DMS114 treated with DMSO at 0.1 percent for 48 hours (cell line): ENCODE data around the gene PHACTR3.

ENCODE experiments used
- DNase-seq: peaks from one replicate; lab custom pipeline; 2025; ENCODE audit not compliant: unreplicated experiment; lab: John Stamatoyannopoulos, UW

Gene PHACTR3

GRCh38 chr20:59668926-59669850, 64.8 kb downstream of the PHACTR3 start:
- no peak for DNase-seq

- DNase-seq, result no peak
These were observed 66.6 kb downstream of the PHACTR3 start for GRCh38 chr20:59670786-59671492.

- no peak for DNase-seq
These were observed 67.5 kb downstream of the PHACTR3 start for GRCh38 chr20:59671661-59672471.

GRCh38 chr20:59672576-59672975, 68.2 kb downstream of the PHACTR3 start:
- DNase-seq, result no peak

GRCh38 chr20:59673288-59673997, 69.1 kb downstream of the PHACTR3 start:
- no peak for DNase-seq

GRCh38 chr20:59673998-59674445, 69.7 kb downstream of the PHACTR3 start:
- no peak for DNase-seq

- no peak for DNase-seq
These were observed 71.9 kb downstream of the PHACTR3 start for GRCh38 chr20:59676126-59676850.

GRCh38 chr20:59676851-59677182, 72.5 kb downstream of the PHACTR3 start:
- DNase-seq, result no peak

- DNase-seq, result no peak
These were observed 73.2 kb downstream of the PHACTR3 start for GRCh38 chr20:59677586-59677985.

GRCh38 chr20:59678288-59678687, 73.9 kb downstream of the PHACTR3 start:
- DNase-seq, result no peak

GRCh38 chr20:59678951-59679350, 74.6 kb downstream of the PHACTR3 start:
- DNase-seq, result no peak

GRCh38 chr20:59680148-59680650, 75.9 kb downstream of the PHACTR3 start:
- DNase-seq, result no peak

GRCh38 chr20:59680852-59681251, 76.5 kb downstream of the PHACTR3 start:
- no peak for DNase-seq

GRCh38 chr20:59682603-59683002, 78.3 kb downstream of the PHACTR3 start:
- no peak for DNase-seq

GRCh38 chr20:59683181-59683580, 78.8 kb downstream of the PHACTR3 start:
- DNase-seq, result no peak

- DNase-seq, result no peak
These were observed 80.4 kb downstream of the PHACTR3 start for GRCh38 chr20:59684685-59685242.

GRCh38 chr20:59686404-59687346, 82.3 kb downstream of the PHACTR3 start:
- no peak for DNase-seq

GRCh38 chr20:59688356-59688755, 84.0 kb downstream of the PHACTR3 start:
- no peak for DNase-seq
